GM23338 (cell line): ENCODE measurements around the gene TMEM132D.

Experiments used
- CREB1 ChIP-seq: fragments of 250-450 bp; sonication (Bioruptor Pico); IDR thresholded peaks from 2 replicates; pipeline ENCODE4 v1.5.0; 2020; ENCODE audit warnings: low read depth, mild to moderate bottlenecking, moderate library complexity
- CTCF ChIP-seq, 2 experiments: fragments of 200-600 bp in 1 of 2; sonication (generic) in 1 of 2; conservative IDR thresholded peaks; 2 replicates each; pipeline versions ENCODE4 v1.5.1 to v1.6.1; 2016 to 2017; ENCODE audit warnings: antibody characterized with exemption in 2 of 2, low read depth in 2 of 2, mild to moderate bottlenecking in 2 of 2, moderate library complexity in 1 of 2
- ETS1 ChIP-seq: IDR thresholded peaks from 2 replicates; pipeline ENCODE4 v1.6.1; 2016; ENCODE audit warnings: antibody characterized with exemption
- EZH2 ChIP-seq: fragments of 200-600 bp; sonication (generic); IDR thresholded peaks from one replicate; pipeline ENCODE4 v1.8.0; 2017; ENCODE audit warnings: antibody characterized with exemption, mild to moderate bottlenecking, low read depth; ENCODE audit not compliant: unreplicated experiment
- EZH2phosphoT487 ChIP-seq: fragments of 200-600 bp; sonication (generic); IDR thresholded peaks from one replicate; pipeline ENCODE4 v1.8.1; 2018; ENCODE audit warnings: antibody characterized with exemption; ENCODE audit not compliant: unreplicated experiment
- JUNB ChIP-seq: IDR thresholded peaks from one replicate; pipeline ENCODE4 v1.6.1; 2016; ENCODE audit warnings: antibody characterized with exemption; ENCODE audit not compliant: unreplicated experiment
- NANOG ChIP-seq: IDR thresholded peaks from 2 replicates; pipeline ENCODE4 v1.6.1; 2016; ENCODE audit warnings: antibody characterized with exemption, borderline replicate concordance
- POLR2AphosphoS5 ChIP-seq: IDR thresholded peaks from 2 replicates; pipeline ENCODE4 v1.6.1; 2016; ENCODE audit warnings: antibody characterized with exemption, low read depth
- REST ChIP-seq: IDR thresholded peaks from one replicate; pipeline ENCODE4 v1.6.1; 2018; ENCODE audit warnings: antibody characterized with exemption; ENCODE audit not compliant: unreplicated experiment
- ZNF114 ChIP-seq: fragments of 250-450 bp; sonication (Bioruptor Pico); IDR thresholded peaks from 2 replicates; pipeline ENCODE4 v1.5.0; 2020; ENCODE audit warnings: mild to moderate bottlenecking, moderate library complexity
- ZNF331 ChIP-seq: fragments of 250-450 bp; sonication (Bioruptor Pico); IDR thresholded peaks from 2 replicates; pipeline ENCODE4 v1.5.0; 2020; ENCODE audit warnings: low read depth, mild to moderate bottlenecking, moderate library complexity

- TF ChIP-seq EZH2 (no peak), POLR2AphosphoS5 (no peak), CTCF (conservative IDR thresholded peaks at IDR 0.05; ENCODE audit: low read depth in 2 of 2) (no peak), CREB1 (CRISPR knock-in tag) (no peak), JUNB (no peak), REST (no peak), EZH2phosphoT487 (no peak), ZNF114 (CRISPR knock-in tag) (no peak), NANOG (no peak), ETS1 (no peak), ZNF331 (no peak)
Measured at GRCh38 chr12:129610601-129611120, 293.2 kb downstream of the TMEM132D start.
